ENCODE results near the gene GALNT15. TPM values are rescaled to one million over a fixed set of nuclear protein-coding genes. Genes with fewer than 3 reads are reported as not detected.

GALNT15 gene
- total RNA-seq, 1 experiment from 2014 or later: not detected

DNA sequence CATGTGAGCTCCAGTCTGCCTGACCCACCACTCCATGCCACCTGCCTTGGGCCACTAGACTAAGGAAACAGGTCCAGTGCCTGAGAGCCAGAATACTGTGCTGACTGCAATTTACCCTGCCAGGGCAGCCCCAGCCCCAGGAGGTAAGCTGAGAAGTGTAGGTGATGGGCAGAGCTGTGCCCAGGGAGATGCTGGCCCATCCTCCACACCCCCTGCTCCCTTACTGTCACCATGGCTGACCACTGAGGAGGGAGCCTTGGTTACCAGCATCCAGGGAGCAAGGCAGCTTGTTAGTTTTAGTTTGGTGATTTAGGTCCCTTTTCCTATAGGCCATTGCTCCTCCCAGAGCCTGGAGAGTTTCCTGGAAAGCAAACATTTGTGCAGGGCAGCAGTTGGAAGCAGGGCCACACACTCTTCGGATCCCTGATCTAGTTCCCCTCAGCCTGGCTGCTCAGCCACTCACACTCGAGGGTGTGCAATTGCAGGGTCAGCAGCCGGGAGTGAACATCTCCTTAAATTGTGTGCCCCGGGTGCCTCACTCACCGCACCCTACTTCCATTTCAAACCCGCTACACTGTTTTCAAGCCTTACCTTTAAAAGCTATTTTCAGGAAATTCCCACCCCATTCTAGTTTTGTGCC, 2.0 kb downstream of the GALNT15 start:
- Histone ChIP-seq H3K79me2 (ENCODE audit: low read depth) (no peaks in the 10 kb centered on the region), H3K4me1 (replicated peaks; ENCODE audit: insufficient read depth) (no peaks in the 10 kb centered on the region), H3K9me2 (ENCODE audit: insufficient read depth) (no peaks in the 10 kb centered on the region), H4K20me1 (ENCODE audit: insufficient read depth) (no peaks in the 10 kb centered on the region), H3F3A (ENCODE audit: insufficient read depth, low read depth) (no peaks in the 10 kb centered on the region), H3K36me3 (ENCODE audit: low read depth) (no peaks in the 10 kb centered on the region), H3K4me3 (no peak overlapping the region), H2AFZ (no peak overlapping the region), H3K27ac (no peak overlapping the region), H3K4me2 (no peak overlapping the region), H3K27me3 (ENCODE audit: insufficient read depth, low read depth) (peaks cover 18% of the 10 kb centered on the region; the same call in 1 of the 2 replicates), H3K9me3 (ENCODE audit: insufficient read depth, low read depth) (no peaks in the 10 kb centered on the region)
- no peak for DNase-seq
- intact Hi-C loops (cut with micrococcal nuclease; ENCODE audit: unreplicated experiment): loop anchor here (10.0 kb wide), 2 partner anchors 322 to 362 kb away; no protein-coding TSS in a partner anchor
- no TSS peak for BruUV-seq (replicated peaks)
- CTCF ChIA-PET: no interaction called here
- POLR2A ChIA-PET (ENCODE audit: unreplicated experiment): no interaction called here
- no peak for TF ChIP-seq EZH2 (IDR thresholded peaks at IDR 0.05; ENCODE audit: low read depth)
- no peak for TF ChIP-seq CTCF (conservative IDR thresholded peaks at IDR 0.05)

- Histone ChIP-seq H3K79me2 (ENCODE audit: low read depth) (no peaks in the 10 kb centered on the region), H3F3A (ENCODE audit: insufficient read depth, low read depth) (no peaks in the 10 kb centered on the region), H3K36me3 (ENCODE audit: low read depth) (no peaks in the 10 kb centered on the region), H3K9me2 (ENCODE audit: insufficient read depth) (no peaks in the 10 kb centered on the region), H3K4me3 (no peak overlapping the region), H3K9me3 (ENCODE audit: insufficient read depth, low read depth) (no peaks in the 10 kb centered on the region), H2AFZ (no peak overlapping the region), H3K27me3 (ENCODE audit: insufficient read depth, low read depth) (peaks cover 18% of the 10 kb centered on the region; the same call in 1 of the 2 replicates), H3K4me1 (replicated peaks; ENCODE audit: insufficient read depth) (no peaks in the 10 kb centered on the region), H4K20me1 (ENCODE audit: insufficient read depth) (no peaks in the 10 kb centered on the region), H3K27ac (no peak overlapping the region), H3K4me2 (no peak overlapping the region)
- CTCF ChIA-PET: no interaction called here
- intact Hi-C loops (cut with micrococcal nuclease; ENCODE audit: unreplicated experiment): loop anchor here (10.0 kb wide), 2 partner anchors 323 to 363 kb away; no protein-coding TSS in a partner anchor
- POLR2A ChIA-PET (ENCODE audit: unreplicated experiment): no interaction called here
- no TSS peak for BruUV-seq (replicated peaks)
- DNase-seq: no peak
- TF ChIP-seq EZH2 (IDR thresholded peaks at IDR 0.05; ENCODE audit: low read depth): no peak
- no peak for TF ChIP-seq CTCF (conservative IDR thresholded peaks at IDR 0.05)
Observed at GRCh38 chr3:16177382-16177781, 2.9 kb downstream of the GALNT15 start.

DNA sequence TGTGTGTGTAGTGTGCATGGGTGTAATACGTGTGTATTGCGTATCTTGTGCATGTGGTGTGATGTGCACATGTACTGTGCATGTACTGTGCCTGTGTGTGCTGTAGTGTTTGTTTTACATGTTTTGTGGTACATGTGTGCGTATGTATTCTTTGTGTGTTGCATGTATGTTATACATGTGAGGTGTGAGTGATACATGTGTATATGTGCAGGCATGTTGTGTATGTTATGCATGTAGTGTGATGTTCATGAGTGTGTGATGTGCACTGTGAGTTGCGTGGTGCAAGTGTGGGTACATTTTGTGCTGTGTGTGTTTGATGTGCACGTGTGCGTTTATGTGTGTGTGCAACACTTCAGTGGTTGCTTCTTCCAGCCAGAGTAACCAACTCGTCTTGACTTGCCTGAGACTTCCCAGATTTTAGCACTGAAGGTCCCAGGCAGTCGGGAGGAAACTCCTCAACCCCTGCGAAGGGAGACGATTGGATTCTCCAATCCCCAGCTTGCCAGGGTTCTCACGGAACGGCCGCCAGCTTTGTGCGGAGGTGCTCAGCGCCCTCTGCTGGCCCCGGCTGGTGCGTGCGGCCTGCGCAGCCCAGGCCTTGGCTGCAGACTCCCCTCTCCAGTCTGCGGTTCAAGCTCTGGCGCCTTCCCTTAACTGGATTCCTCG, 3.6 kb downstream of the GALNT15 start:
- H3K4me2 ChIP-seq: peak overlapping the region; percentile 49
- H3K27me3 ChIP-seq (ENCODE audit: insufficient read depth, low read depth): peaks cover 18% of the 10 kb centered on the region; the same call in 1 of the 2 replicates
- no peak for TF ChIP-seq EZH2 (IDR thresholded peaks at IDR 0.05; ENCODE audit: low read depth)
- peak; percentile 95 for TF ChIP-seq CTCF (conservative IDR thresholded peaks at IDR 0.05)
- H2AFZ ChIP-seq: no peak overlapping the region
- no peaks in the 10 kb centered on the region for H3K9me2 ChIP-seq (ENCODE audit: insufficient read depth)
- POLR2A ChIA-PET (ENCODE audit: unreplicated experiment): no interaction called here
- H3K4me1 ChIP-seq (replicated peaks; ENCODE audit: insufficient read depth): no peaks in the 10 kb centered on the region
- no peaks in the 10 kb centered on the region for H3K9me3 ChIP-seq (ENCODE audit: insufficient read depth, low read depth)
- intact Hi-C loops (cut with micrococcal nuclease; ENCODE audit: unreplicated experiment): loop anchor here (1.0 to 10.0 kb wide), 4 partner anchors 69 to 363 kb away; no protein-coding TSS in a partner anchor
- H3K27ac ChIP-seq: no peak overlapping the region
- H3K79me2 ChIP-seq (ENCODE audit: low read depth): no peaks in the 10 kb centered on the region
- no peaks in the 10 kb centered on the region for H3K36me3 ChIP-seq (ENCODE audit: low read depth)
- no TSS peak for BruUV-seq (replicated peaks)
- H4K20me1 ChIP-seq (ENCODE audit: insufficient read depth): no peaks in the 10 kb centered on the region
- no peak overlapping the region for H3K4me3 ChIP-seq
- DNase-seq: peak in 1 of 2 experiments; percentile 67
- CTCF ChIA-PET: interaction anchor here (0.5 to 2.1 kb wide), 5 partner anchors 70 to 168 kb away, joined by 3 to 10 read pairs (median 3); no protein-coding TSS in a partner anchor
- no peaks in the 10 kb centered on the region for H3F3A ChIP-seq (ENCODE audit: insufficient read depth, low read depth)
